Gastroesophageal sphincter (tissue), 4 donors: Measurements from ENCODE around the gene MPZL1. TPM values are rescaled to one million over a fixed set of nuclear protein-coding genes. Genes with fewer than 3 reads are reported as not detected.

Source experiments
- ATAC-seq: fragments of 150-250 bp; one replicate; pipeline ENCODE4 v1.9.1; 2016; ENCODE audit warnings: mild to moderate bottlenecking, moderate library complexity
- H3K27ac ChIP-seq, 4 donors: fragments of 200-600 bp; sonication (generic) in 3 of 4; 1 replicate in 3 of 4; 2 replicates in 1 of 4; pipeline ENCODE4 v1.5.1; 2016 to 2019
- H3K27me3 ChIP-seq: fragments of 200-600 bp; sonication (generic); one replicate; pipeline ENCODE4 v1.5.1; 2019
- H3K36me3 ChIP-seq, 2 donors: fragments of 200-600 bp; sonication (generic); one replicate each; pipeline ENCODE4 v1.5.1; 2019; ENCODE audit warnings: control low read depth in 1 of 2
- H3K4me1 ChIP-seq, 3 donors: fragments of 200-600 bp; sonication (generic); 1 replicate in 2 of 3; 2 replicates in 1 of 3; pipeline ENCODE4 v1.5.1; 2016 to 2019; ENCODE audit warnings: control low read depth in 2 of 3
- H3K4me3 ChIP-seq, 2 donors: fragments of 200-600 bp; sonication (generic); one replicate each; pipeline ENCODE4 v1.5.1; 2019; ENCODE audit warnings: mild to moderate bottlenecking in 1 of 2, moderate library complexity in 1 of 2
- H3K9me3 ChIP-seq, 3 donors: fragments of 200-600 bp; sonication (generic); one replicate each; pipeline ENCODE4 v1.5.1; 2017 to 2019; ENCODE audit warnings: control low read depth in 2 of 3
- CTCF ChIP-seq, 4 experiments: fragments of 200-600 bp in 2 of 4; fragments of 450-650 bp in 2 of 4; sonication (generic) in 1 of 4; IDR thresholded peaks; one replicate each; pipeline ENCODE4 v1.5.1; 2017 to 2019; ENCODE audit warnings: antibody characterized with exemption in 4 of 4, mild to moderate bottlenecking in 2 of 4, moderate library complexity in 2 of 4
- EP300 ChIP-seq: sonication (generic); formaldehyde crosslinking; IDR thresholded peaks from one replicate; pipeline ENCODE4 v1.6.1; 2017; ENCODE audit warnings: antibody characterized with exemption, mild to moderate bottlenecking
- POLR2A ChIP-seq, 2 donors: fragments of 450-650 bp; IDR thresholded peaks; one replicate each; pipeline ENCODE4 v1.6.1; 2017; ENCODE audit warnings: antibody characterized with exemption in 2 of 2, mild to moderate bottlenecking in 2 of 2, moderate library complexity in 1 of 2
- POLR2AphosphoS5 ChIP-seq: sonication (generic); formaldehyde crosslinking; IDR thresholded peaks from one replicate; pipeline ENCODE4 v1.6.1; 2017; ENCODE audit warnings: antibody characterized with exemption
- WGBS, 2 donors: methylation state at CpG; one replicate each; pipeline ENCODE4 v1.1.5; 2018; ENCODE audit warnings: low coverage in 1 of 2; 5-methylcytosine and 5-hydroxymethylcytosine counted together
- total RNA-seq, 4 donors: library from RNA; depleted of rRNA; stranded (reverse); fragments of >200 nt; gene quantifications; one replicate each; pipeline ENCODE4 v1.1.0, GENCODE V29; 2016

The MPZL1 gene
- total RNA-seq, result 100 to 1,000 TPM in 1 of 4 donors, 10 to 100 TPM in 3; 83.7 to 127 (median 95.8) TPM

DNA sequence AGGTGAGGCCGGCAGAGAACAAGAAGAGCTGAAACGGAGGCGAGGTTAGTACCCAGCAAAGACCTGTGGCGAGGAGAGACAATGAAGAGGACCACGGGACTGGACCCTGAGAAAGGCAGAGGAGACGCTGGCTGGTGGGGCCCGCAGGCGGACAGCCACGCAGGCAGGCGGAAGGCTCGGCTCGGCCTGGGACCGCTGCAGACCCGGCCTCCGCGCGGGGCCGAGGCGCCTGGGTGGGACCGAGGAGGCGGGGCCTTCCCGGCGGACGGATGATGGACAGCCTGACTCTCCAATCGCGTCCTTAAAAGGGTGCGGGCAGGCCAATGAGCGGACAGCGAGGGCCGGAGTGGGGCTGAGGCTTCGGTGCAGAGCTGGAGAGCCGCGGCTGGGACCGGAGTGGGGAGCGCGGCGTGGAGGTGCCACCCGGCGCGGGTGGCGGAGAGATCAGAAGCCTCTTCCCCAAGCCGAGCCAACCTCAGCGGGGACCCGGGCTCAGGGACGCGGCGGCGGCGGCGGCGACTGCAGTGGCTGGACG lies at the start of gene MPZL1:
Gene MPZL1, plus strand, starts transcription at position 366 of the 535 bp plus-strand sequence. CDS start 170 bp downstream, outside the sequence.
- Histone ChIP-seq H3K27ac (peak within 1 kb of the TSS; percentile 48 to 95 (median 92)), H3K4me3 (peak within 1 kb of the TSS; percentile 73 to 93), H3K9me3 (no peaks in the 10 kb centered on the region), H3K4me1 (peaks cover 0 to 51% (median 11%) of the 10 kb centered on the region in 3 donors), H3K36me3 (no peaks in the 10 kb centered on the region), H3K27me3 (no peaks in the 10 kb centered on the region)
- peak; percentile 98 for ATAC-seq
- peak; percentile 69 for TF ChIP-seq POLR2AphosphoS5
- TF ChIP-seq POLR2A (IDR thresholded peaks at IDR 0.05), result peak; percentile 69 to 75
- peak in 1 of 4 experiments; percentile 1 for TF ChIP-seq CTCF (IDR thresholded peaks at IDR 0.05)
- no peak for TF ChIP-seq EP300
- WGBS, 2 donors, result 0 to 8% methylated on average over 2 to 6 of the region's 52 CpGs

DNA sequence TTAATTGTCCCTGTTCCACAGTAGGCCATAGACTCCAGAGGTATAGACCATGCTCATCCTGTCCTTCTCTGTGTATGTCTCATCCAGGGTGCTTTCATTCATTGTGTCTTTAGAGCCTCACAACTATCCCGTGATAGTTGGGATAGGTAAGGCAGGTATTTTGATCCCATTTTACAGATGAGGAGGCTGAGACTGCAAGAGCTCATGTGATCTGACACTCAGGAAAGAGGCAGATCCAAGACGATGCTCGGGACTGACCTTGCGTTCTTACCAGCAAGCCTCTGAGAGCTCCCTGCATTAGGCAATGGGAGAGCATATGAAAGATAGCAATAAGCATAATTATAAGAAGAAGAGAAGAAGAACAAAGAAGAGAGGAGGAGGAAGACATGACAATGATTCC lies 49.0 kb upstream of the MPZL1 start:
- ATAC-seq, result no peak
- TF ChIP-seq CTCF (IDR thresholded peaks at IDR 0.05) (no peak), POLR2A (IDR thresholded peaks at IDR 0.05) (no peak), POLR2AphosphoS5 (no peak), EP300 (no peak)
- WGBS, 2 donors, result 82 to 97% methylated on average over 4 of the region's 4 CpGs
- Histone ChIP-seq H3K36me3 (no peaks in the 10 kb centered on the region), H3K4me3 (no peak overlapping the region), H3K9me3 (no peaks in the 10 kb centered on the region), H3K4me1 (no peaks in the 10 kb centered on the region), H3K27ac (no peak overlapping the region), H3K27me3 (no peaks in the 10 kb centered on the region)

- 83 to 90% methylated on average over 2 to 4 of the region's 4 CpGs for WGBS, 2 donors
- no peak overlapping the region for H3K4me3 ChIP-seq
- no peak overlapping the region for H3K27ac ChIP-seq
- no peak for ATAC-seq
- no peaks in the 10 kb centered on the region for H3K9me3 ChIP-seq
- H3K27me3 ChIP-seq, result no peaks in the 10 kb centered on the region
- TF ChIP-seq CTCF (IDR thresholded peaks at IDR 0.05) (no peak), POLR2AphosphoS5 (no peak), EP300 (no peak), POLR2A (IDR thresholded peaks at IDR 0.05) (no peak)
- no peaks in the 10 kb centered on the region for H3K4me1 ChIP-seq
- no peaks in the 10 kb centered on the region for H3K36me3 ChIP-seq
These were observed 48.5 kb upstream of the MPZL1 start for GRCh38 chr1:167673265-167673664.

GRCh38 chr1:167674156-167674555 lies 47.6 kb upstream of the MPZL1 start:
- H3K36me3 ChIP-seq, result no peaks in the 10 kb centered on the region
- H3K4me1 ChIP-seq, result peaks cover 0 to 2% (median 0%) of the 10 kb centered on the region in 3 donors
- no peaks in the 10 kb centered on the region for H3K27me3 ChIP-seq
- H3K4me3 ChIP-seq, result no peak overlapping the region
- no peak for ATAC-seq
- WGBS, 2 donors, result 81 to 90% methylated on average over 2 of the region's 2 CpGs
- TF ChIP-seq CTCF (IDR thresholded peaks at IDR 0.05), result no peak
- no peak for TF ChIP-seq POLR2A (IDR thresholded peaks at IDR 0.05)
- no peak for TF ChIP-seq EP300
- TF ChIP-seq POLR2AphosphoS5, result no peak
- no peak overlapping the region for H3K27ac ChIP-seq
- no peaks in the 10 kb centered on the region for H3K9me3 ChIP-seq

DNA sequence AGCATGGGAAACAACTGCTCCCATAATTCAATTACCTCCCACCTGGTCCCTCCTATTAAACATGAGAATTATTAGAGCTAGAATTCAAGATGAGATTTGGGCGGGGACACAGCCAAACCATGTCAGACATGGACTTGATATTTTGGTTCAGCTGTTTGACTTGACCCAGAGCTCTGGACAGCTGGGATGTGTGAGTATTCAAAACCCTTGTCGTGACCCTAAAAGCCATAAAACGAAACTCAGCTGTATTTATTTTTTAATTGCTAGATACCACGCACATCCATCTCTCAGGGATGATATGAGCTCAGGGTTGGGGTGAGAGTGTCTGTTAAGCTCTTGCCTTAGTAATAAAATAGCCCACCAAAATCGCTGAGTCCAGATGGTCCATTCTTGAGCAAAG lies 46.3 kb upstream of the MPZL1 start:
- Histone ChIP-seq H3K27me3 (no peaks in the 10 kb centered on the region), H3K9me3 (no peaks in the 10 kb centered on the region), H3K4me1 (peaks cover 0 to 15% (median under 1%) of the 10 kb centered on the region in 3 donors), H3K4me3 (no peak overlapping the region), H3K27ac (no peak overlapping the region), H3K36me3 (no peaks in the 10 kb centered on the region)
- WGBS, 2 donors, result 81 to 87% methylated on average over 5 of the region's 5 CpGs
- TF ChIP-seq POLR2A (IDR thresholded peaks at IDR 0.05) (no peak), CTCF (IDR thresholded peaks at IDR 0.05) (no peak), EP300 (no peak), POLR2AphosphoS5 (no peak)
- no peak for ATAC-seq
